GM19468 (cell line): Measurements from ENCODE around the gene PDF.
"Not testable (repeated sequence)": the region's sequence is repeated elsewhere in the genome, so short reads cannot be mapped to it uniquely, and the experiment has no call there.

ENCODE experiments used
- ATAC-seq: cut with Tn5 transposase; IDR thresholded peaks from one replicate; pipeline ENCODE4 v1.9.1; 2021; ENCODE audit warnings: mild to moderate bottlenecking, moderate library complexity, moderate number of reproducible peaks; ENCODE audit not compliant: unreplicated experiment; ENCODE audit errors: extremely low read depth

PDF gene

GRCh38 chr16:69318911-69319289 lies 11.5 kb downstream of the PDF start:
- no peak for ATAC-seq

GRCh38 chr16:69318177-69318910 lies 12.0 kb downstream of the PDF start:
- no peak for ATAC-seq

GRCh38 chr16:69316595-69317034 lies 13.8 kb downstream of the PDF start:
- ATAC-seq: no peak

- no peak for ATAC-seq
Observed at GRCh38 chr16:69315486-69316311, 14.7 kb downstream of the PDF start.

GRCh38 chr16:69314534-69314933 lies 15.9 kb downstream of the PDF start:
- ATAC-seq: no peak

- ATAC-seq: no peak
Observed at GRCh38 chr16:69313469-69313868, 16.9 kb downstream of the PDF start.

GRCh38 chr16:69311533-69312387 lies 18.6 kb downstream of the PDF start:
- peak; percentile 6 for ATAC-seq

- peak; percentile 70 for ATAC-seq
Observed at GRCh38 chr16:69310653-69311532, 19.5 kb downstream of the PDF start, which contains the start of gene VPS4A. Gene VPS4A, plus strand, starts transcription at chr16:69311350. Its CDS starts 162 bp downstream, at chr16:69311512.

GRCh38 chr16:69309316-69309715 lies 21.1 kb downstream of the PDF start:
- no peak for ATAC-seq

- no peak for ATAC-seq
Observed at GRCh38 chr16:69307856-69308255, 22.5 kb downstream of the PDF start.

GRCh38 chr16:69307091-69307490 lies 23.3 kb downstream of the PDF start:
- no peak for ATAC-seq

- ATAC-seq: no peak
Observed at GRCh38 chr16:69306031-69306430, 24.4 kb downstream of the PDF start.

- ATAC-seq: no peak
Observed at GRCh38 chr16:69302301-69302700, 28.1 kb downstream of the PDF start.

- ATAC-seq: no peak
Observed at GRCh38 chr16:69301861-69302260, 28.5 kb downstream of the PDF start.

GRCh38 chr16:69301187-69301586 lies 29.2 kb downstream of the PDF start:
- no peak for ATAC-seq

GRCh38 chr16:69298261-69298660 lies 32.1 kb downstream of the PDF start:
- no peak for ATAC-seq

GRCh38 chr16:69296771-69297170 lies 33.6 kb downstream of the PDF start:
- not testable (repeated sequence) for ATAC-seq

- no peak for ATAC-seq
Observed at GRCh38 chr16:69294051-69294450, 36.3 kb downstream of the PDF start.

GRCh38 chr16:69293401-69293800 lies 37.0 kb downstream of the PDF start:
- ATAC-seq: no peak
